K562 (cell line): ENCODE measurements around the gene MAP3K6. TPM values are rescaled to one million over a fixed set of nuclear protein-coding genes. Genes with fewer than 3 reads are reported as not detected.

Source experiments
- ATAC-seq: fragments of 200-7000 bp; cut with Tn5 transposase; 3 replicates; pipeline ENCODE4 v1.9.1; 2020; ENCODE audit warnings: moderate library complexity
- BruUV-seq: library from RNA; stranded (reverse); fragments of 400-500 nt; replicated peaks from 2 replicates; lab custom pipeline; 2021; lab: Mats Ljungman, UMichigan
- CTCF ChIA-PET: fragments of 300-600 bp; formaldehyde crosslinking; extraction: SDS; loops from one replicate; lab custom pipeline; 2021; ENCODE audit warnings: low intra/inter-chr PET ratio; lab: Yijun Ruan, JAX
- POLR2A ChIA-PET: fragments of 300-600, 350-650 bp; sonication (Branson Sonifier 250); formaldehyde crosslinking; extraction: SDS; loops from one replicate; lab custom pipeline; 2021; ENCODE audit warnings: antibody characterized with exemption, inconsistent platforms; lab: Yijun Ruan, JAX
- DNase-seq, 4 experiments: peaks; one replicate each; pipeline versions ENCODE4 v3.0.0 to v3.0.0-alpha.2; 2011 to 2018; ENCODE audit warnings: low spot score in 3 of 4, mixed read lengths in 3 of 4; ENCODE audit errors: extremely low read depth in 1 of 4
- FAIRE-seq: peaks from 2 replicates; lab custom pipeline; 2011; peaks lifted over from hg19 to GRCh38; lab: Jason Lieb, UNC
- H2AFZ ChIP-seq: 2 replicates; pipeline ENCODE4 v1.6.0; 2011; ENCODE audit warnings: low read depth, low read length, control low read depth, inconsistent platforms
- H3K27ac ChIP-seq: fragments of 200-600 bp; 3 replicates; pipeline ENCODE4 v1.8.0; 2011; ENCODE audit warnings: low read depth, mild to moderate bottlenecking, control low read depth, inconsistent platforms, low read length, moderate library complexity, mixed read lengths; ENCODE audit errors: extremely low read depth
- H3K27me3 ChIP-seq, 2 experiments: fragments of 300-600 bp in 1 of 2; 2 replicates in 1 of 2; 3 replicates in 1 of 2; pipeline versions ENCODE4 v1.6.0 to v1.8.0; 2011; ENCODE audit warnings: inconsistent platforms in 2 of 2, low read length in 2 of 2, mild to moderate bottlenecking in 1 of 2, mixed read lengths in 1 of 2, moderate library complexity in 1 of 2; ENCODE audit not compliant: control insufficient read depth in 2 of 2, insufficient read depth in 2 of 2
- H3K36me3 ChIP-seq: fragments of 300-600 bp; 3 replicates; pipeline ENCODE4 v1.8.0; 2011; ENCODE audit warnings: mild to moderate bottlenecking, low read length, inconsistent platforms; ENCODE audit not compliant: control insufficient read depth, insufficient read depth
- H3K4me1 ChIP-seq, 2 experiments: fragments of 200-600 bp in 1 of 2; replicated peaks in 1 of 2; 2 replicates in 1 of 2; 3 replicates in 1 of 2; pipeline versions ENCODE4 v1.5.1 to v1.8.0; 2011; ENCODE audit warnings: inconsistent platforms in 2 of 2, low read length in 2 of 2, mild to moderate bottlenecking in 1 of 2, mixed read lengths in 1 of 2, moderate library complexity in 1 of 2; ENCODE audit not compliant: control insufficient read depth in 2 of 2, insufficient read depth in 2 of 2
- H3K4me2 ChIP-seq: 2 replicates; pipeline ENCODE4 v1.6.1; 2011; ENCODE audit warnings: low read length, control low read depth, inconsistent platforms, mixed read lengths; ENCODE audit not compliant: insufficient read depth
- H3K4me3 ChIP-seq: fragments of 200-600 bp; sonication (generic), shearing (Covaris generic); 2 replicates; pipeline ENCODE4 v1.5.1; 2016; ENCODE audit warnings: control low read depth, inconsistent platforms
- H3K79me2 ChIP-seq: fragments of 200-600 bp; 3 replicates; pipeline ENCODE4 v1.8.0; 2011; ENCODE audit warnings: low read length, inconsistent platforms; ENCODE audit not compliant: control insufficient read depth, insufficient read depth
- H3K9ac ChIP-seq, 2 experiments: 2 replicates each; pipeline versions ENCODE4 v1.6.0 to v1.6.1; 2011; ENCODE audit warnings: low read depth in 2 of 2, low read length in 2 of 2, control low read depth in 1 of 2, inconsistent platforms in 1 of 2, mild to moderate bottlenecking in 1 of 2, mixed read lengths in 1 of 2; ENCODE audit not compliant: insufficient read depth in 1 of 2
- H3K9me1 ChIP-seq: one replicate; pipeline ENCODE4 v1.6.0; 2011; ENCODE audit warnings: inconsistent platforms, mild to moderate bottlenecking, low read length, moderate library complexity; ENCODE audit not compliant: control insufficient read depth, insufficient read depth
- H3K9me3 ChIP-seq: replicated peaks from 2 replicates; pipeline ENCODE4 v1.5.1; 2011; ENCODE audit warnings: low read depth, low read length, inconsistent platforms; ENCODE audit not compliant: control insufficient read depth, insufficient read depth
- H4K20me1 ChIP-seq: replicated peaks from 2 replicates; pipeline ENCODE4 v1.6.1; 2011; ENCODE audit warnings: low read length, inconsistent platforms, mixed read lengths; ENCODE audit not compliant: control insufficient read depth, insufficient read depth
- BDP1 ChIP-seq: IDR thresholded peaks from 3 replicates; pipeline ENCODE4 v1.6.1; 2011; ENCODE audit not compliant: insufficient read length, insufficient read depth
- ETV6 ChIP-seq, 3 experiments: fragments of 150-350 bp in 1 of 3; sonication (generic) in 1 of 3; formaldehyde crosslinking in 1 of 3; IDR thresholded peaks; 2 replicates each; pipeline versions ENCODE4 v1.6.1 to v1.8.0; 2014 to 2022; ENCODE audit warnings: borderline replicate concordance in 2 of 3, low read depth in 2 of 3, antibody characterized with exemption in 1 of 3, low read length in 1 of 3, mild to moderate bottlenecking in 1 of 3, missing genetic modification reagents in 1 of 3
- GABPB2 ChIP-seq: fragments of 250-450 bp; sonication (Bioruptor Pico); conservative IDR thresholded peaks from 2 replicates; pipeline ENCODE4 v1.5.1; 2021; ENCODE audit warnings: mild to moderate bottlenecking
- ILK ChIP-seq: fragments of 450-650 bp; IDR thresholded peaks from 2 replicates; pipeline ENCODE4 v1.6.1; 2016; ENCODE audit warnings: missing genetic modification characterization, low read depth, mild to moderate bottlenecking, missing compliant biosample characterization, moderate library complexity, borderline replicate concordance
- KAT2B ChIP-seq: IDR thresholded peaks from one replicate; pipeline ENCODE4 v1.6.1; 2012; ENCODE audit warnings: low read depth, mild to moderate bottlenecking, control low read depth, inconsistent platforms, low read length, moderate library complexity
- KLF13 ChIP-seq: fragments of 450-650 bp; IDR thresholded peaks from 2 replicates; pipeline ENCODE4 v1.6.1; 2016; ENCODE audit warnings: missing genetic modification characterization, low read depth, mild to moderate bottlenecking, missing compliant biosample characterization, moderate library complexity, borderline replicate concordance
- MBD1 ChIP-seq: fragments of 250-450 bp; sonication (Bioruptor Pico); IDR thresholded peaks from 2 replicates; pipeline ENCODE4 v1.8.0; 2022; ENCODE audit warnings: inconsistent platforms
- MEF2A ChIP-seq: IDR thresholded peaks from 2 replicates; pipeline ENCODE4 v1.6.1; 2011; ENCODE audit warnings: low read depth, mild to moderate bottlenecking, low read length, moderate library complexity; ENCODE audit not compliant: control insufficient read depth
- NONO ChIP-seq, 2 experiments: fragments of 200-400 bp in 1 of 2; fragments of 450-650 bp in 1 of 2; formaldehyde crosslinking in 1 of 2; IDR thresholded peaks; 2 replicates each; pipeline ENCODE4 v1.6.1; 2017; ENCODE audit warnings: low read depth in 2 of 2, mild to moderate bottlenecking in 2 of 2, moderate library complexity in 2 of 2, low read length in 1 of 2
- PPARD ChIP-seq: fragments of 250-450 bp; sonication (Bioruptor Pico); IDR thresholded peaks from 2 replicates; pipeline ENCODE4 v1.8.0; 2022; ENCODE audit warnings: inconsistent platforms, mild to moderate bottlenecking, moderate library complexity
- RFX5 ChIP-seq: IDR thresholded peaks from 2 replicates; pipeline ENCODE4 v1.6.1; 2011; ENCODE audit warnings: low read depth, mild to moderate bottlenecking, improper control_type of control experiment, low read length
- ZBTB7A ChIP-seq: IDR thresholded peaks from 2 replicates; pipeline ENCODE4 v1.6.1; 2011; ENCODE audit warnings: low read depth, mild to moderate bottlenecking, low read length, moderate library complexity, borderline replicate concordance; ENCODE audit not compliant: control insufficient read depth
- ZNF644 ChIP-seq: fragments of 200-800 bp; sonication (Bioruptor generic); IDR thresholded peaks from 2 replicates; pipeline ENCODE4 v1.6.1; 2016; ENCODE audit warnings: low read depth, missing genetic modification characterization, missing compliant biosample characterization
- WGBS: fragments of 100-300 bp; shearing (Covaris generic); methylation state at CpG from one replicate; pipeline ENCODE4 v1.1.6; 2016; ENCODE audit warnings: low coverage, mixed read lengths; ENCODE audit not compliant: insufficient coverage; ENCODE audit errors: missing lambda C conversion rate; 5-methylcytosine and 5-hydroxymethylcytosine counted together
- in situ Hi-C: fragments of 300-500 bp; cut with MboI; formaldehyde crosslinking; loops from 4 replicates; pipeline ENCODE4 v1.15.0; 2018; ENCODE audit warnings: inconsistent platforms, mixed read lengths
- intact Hi-C: fragments of 100-400 bp; cut with micrococcal nuclease; formaldehyde crosslinking; loops from 2 replicates; pipeline ENCODE4 v1.14.2; 2022
- polyA plus RNA-seq, 8 experiments: library from polyadenylated mRNA; depleted of rRNA in 4 of 8; stranded (reverse) in 5 of 8; unstranded in 3 of 8; fragments of >200 nt; fragmentation: Nextera tagmentation in 2 of 8; fragmentation: Illumina TruSeq in 1 of 8; extraction: Ambion mirVana in 2 of 8; extraction: Trizol in 1 of 8; gene quantifications; 2 replicates each; pipeline versions ENCODE4 v1.2.1 to v1.2.3, GENCODE V29; 2011 to 2014; ENCODE audit warnings: inconsistent platforms in 1 of 8, missing spikeins in 1 of 8
- total RNA-seq, 7 experiments: library from RNA; depleted of rRNA in 6 of 7; stranded (reverse); fragments of >200 nt in 6 of 7; fragmentation: Illumina TruSeq in 2 of 7; extraction: Trizol in 2 of 7; gene quantifications; 2 replicates each; pipeline versions ENCODE4 v1.2.1 to v1.2.3, GENCODE V29; 2011 to 2021; ENCODE audit warnings: low replicate concordance in 1 of 7
- TF ChIP-seq, protein P1 (sequence below): fragments of 250-450 bp; sonication (Bioruptor Pico); IDR thresholded peaks from 2 replicates; pipeline ENCODE4 v1.5.0; 2021; ENCODE audit warnings: mild to moderate bottlenecking, moderate library complexity

Gene MAP3K6
- total and polyA plus RNA-seq, 9 of the 15 experiments (the other 6 are each of a cell fraction or from before 2014, with no cell fraction given): 0.99 to 21.9 (median 7.0) TPM

DNA sequence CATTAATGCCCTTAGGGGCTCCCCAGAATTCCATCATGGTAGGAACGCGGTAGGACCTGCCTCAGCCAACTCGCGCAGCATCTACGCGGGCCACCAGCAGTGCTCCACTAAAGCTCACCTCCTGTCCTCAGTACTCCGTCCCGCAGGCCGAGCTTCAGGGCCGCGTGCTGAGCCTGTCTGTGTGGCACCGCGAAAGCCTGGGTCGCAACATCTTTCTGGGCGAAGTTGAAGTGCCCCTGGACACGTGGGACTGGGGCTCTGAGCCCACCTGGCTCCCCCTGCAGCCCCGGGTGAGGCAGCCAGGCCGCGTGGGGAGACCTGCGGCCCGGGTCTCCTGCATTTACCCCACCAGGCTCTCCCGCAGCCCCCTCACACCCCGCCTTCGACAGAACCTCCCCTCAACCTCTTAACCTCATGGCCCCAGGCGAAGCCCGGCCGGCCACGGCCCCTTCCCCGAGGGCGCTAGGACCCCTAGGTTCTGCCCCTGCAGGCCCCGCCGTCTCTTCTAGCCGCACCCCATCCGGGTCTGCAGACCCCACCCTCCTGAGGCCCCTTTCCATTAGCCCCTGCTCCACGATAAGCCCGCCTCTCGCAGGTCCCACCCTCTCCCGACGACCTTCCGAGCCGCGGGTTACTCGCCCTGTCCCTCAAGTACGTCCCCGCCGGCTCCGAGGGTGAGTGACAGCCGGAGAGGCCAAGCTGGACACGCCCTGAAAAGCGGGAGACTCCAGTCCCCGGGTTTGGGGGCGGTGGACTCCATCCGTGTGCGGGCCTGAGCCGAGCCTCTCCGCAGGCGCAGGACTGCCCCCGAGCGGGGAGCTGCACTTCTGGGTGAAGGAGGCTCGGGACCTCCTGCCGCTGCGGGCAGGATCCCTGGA, 15.9 kb downstream of the MAP3K6 start:
- peaks cover 5% of the 10 kb centered on the region; the same call in 2 of the 3 replicates for H3K36me3 ChIP-seq
- no peaks in the 10 kb centered on the region for H3K9me1 ChIP-seq
- peaks cover 15 to 47% of the 10 kb centered on the region in 2 experiments; a peak in 4 of 5 replicates for H3K4me1 ChIP-seq
- peak overlapping the region; percentile 96 for H2AFZ ChIP-seq
- no peaks in the 10 kb centered on the region for H3K9me3 ChIP-seq
- in situ Hi-C loops (no loop called here), intact Hi-C loops (no loop called here)
- no TSS peak for BruUV-seq
- DNase-seq: peak; percentile 88 to 95 (median 93)
- peak; percentile 90 for ATAC-seq
- H3K9ac ChIP-seq: peak overlapping the region; percentile 47 to 90; a peak in 3 of 4 replicates
- peak overlapping the region; percentile 54; the same call in 2 of the 3 replicates for H3K27ac ChIP-seq
- H3K27me3 ChIP-seq: no peaks in the 10 kb centered on the region
- H3K4me2 ChIP-seq: peak overlapping the region; percentile 61
- no peak overlapping the region for H3K4me3 ChIP-seq
- POLR2A ChIA-PET: interaction anchor here (0.9 to 4.4 kb wide), 7 partner anchors 9 to 24 kb away, joined by 3 to 19 read pairs (median 9); partner anchors contain the start of genes MAP3K6 and SYTL1
- FAIRE-seq: peak; percentile 86
- CTCF ChIA-PET: interaction anchor here (0.5 to 1.6 kb wide), 2 partner anchors 51 to 131 kb away, joined by 3 to 8 read pairs; no protein-coding TSS in a partner anchor
- no peaks in the 10 kb centered on the region for H4K20me1 ChIP-seq
- WGBS: 47% methylated on average over 59 of the region's 62 CpGs
- no peaks in the 10 kb centered on the region for H3K79me2 ChIP-seq
- no peak for TF ChIP-seq ETV6 (IDR thresholded peaks at IDR 0.05; ENCODE audit: borderline replicate concordance in 1 of 2, low read depth in 2 of 2, low read length in 1 of 2)
- TF ChIP-seq ETV6 (CRISPR knock-in tag; IDR thresholded peaks at IDR 0.05; ENCODE audit: borderline replicate concordance): no peak
- no peak for TF ChIP-seq ZNF644
- no peak for TF ChIP-seq BDP1
- no peak for TF ChIP-seq ILK (tag)
- TF ChIP-seq NONO (IDR thresholded peaks at IDR 0.05; ENCODE audit: low read depth in 2 of 2, low read length in 1 of 2): peak in 1 of 2 experiments; percentile 46; a peak in 1 of 4 replicates
- TF ChIP-seq, protein P1, sequence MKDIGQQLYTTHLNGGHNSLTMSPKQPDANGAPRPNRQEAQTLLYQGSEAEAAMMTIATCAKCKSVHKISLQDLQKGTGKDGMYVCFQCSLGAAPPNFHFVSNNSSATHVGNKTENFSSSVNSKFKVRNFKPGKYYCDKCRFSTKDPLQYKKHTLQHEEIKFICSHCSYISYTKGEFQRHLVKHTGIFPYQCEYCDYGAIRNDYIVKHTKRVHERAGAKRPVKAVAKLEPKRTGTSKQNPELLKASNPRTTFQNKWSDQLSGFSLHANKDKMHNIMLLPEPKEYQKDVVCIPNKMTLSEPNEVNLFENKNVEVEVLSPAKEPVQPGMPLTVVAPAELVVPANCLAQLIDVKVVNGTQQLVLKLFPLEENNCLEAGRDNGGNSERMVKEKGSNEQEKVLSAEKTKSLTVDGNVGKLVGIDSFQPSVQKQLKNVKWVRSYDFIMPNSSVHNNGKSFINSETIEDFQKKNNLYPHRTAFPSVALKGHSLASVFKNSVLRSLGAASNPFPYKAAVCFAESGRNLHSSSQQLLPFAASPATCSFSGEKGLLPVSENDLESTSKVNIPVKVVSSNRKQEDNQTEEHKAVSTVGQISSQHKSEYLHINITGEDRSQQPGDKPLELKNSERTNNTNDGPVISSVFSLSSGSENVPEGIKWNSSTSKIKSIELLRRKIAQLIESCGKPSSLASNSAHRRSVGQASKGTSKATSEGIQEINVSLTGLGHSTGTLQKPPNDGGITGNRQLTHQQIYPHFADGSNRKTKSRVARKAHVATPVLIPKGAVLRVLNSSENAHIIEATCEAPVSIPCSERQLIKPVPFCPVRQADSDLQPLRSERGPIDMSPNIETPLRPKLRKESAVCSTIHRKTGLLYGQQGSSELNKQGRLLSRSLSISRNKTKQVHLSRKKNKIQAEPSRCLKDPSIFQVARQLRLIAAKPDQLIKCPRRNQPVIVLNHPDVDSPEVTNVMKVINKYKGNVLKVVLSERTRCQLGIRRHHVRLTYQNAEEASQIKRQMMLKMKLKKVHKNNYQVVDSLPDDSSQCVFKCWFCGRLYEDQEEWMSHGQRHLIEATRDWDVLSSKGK (CRISPR knock-in tag): no peak
- TF ChIP-seq PPARD (CRISPR knock-in tag): no peak
- TF ChIP-seq MBD1: no peak
- TF ChIP-seq KAT2B: no peak
- no peak for TF ChIP-seq RFX5
- TF ChIP-seq ZBTB7A: peak; percentile 57; the same call in 1 of the 2 replicates
- TF ChIP-seq GABPB2: no peak
- peak; percentile 37; the same call in 1 of the 2 replicates for TF ChIP-seq KLF13 (tag)
- no peak for TF ChIP-seq MEF2A
